ENCODE results near the gene MSI2.

Gene MSI2

DNA sequence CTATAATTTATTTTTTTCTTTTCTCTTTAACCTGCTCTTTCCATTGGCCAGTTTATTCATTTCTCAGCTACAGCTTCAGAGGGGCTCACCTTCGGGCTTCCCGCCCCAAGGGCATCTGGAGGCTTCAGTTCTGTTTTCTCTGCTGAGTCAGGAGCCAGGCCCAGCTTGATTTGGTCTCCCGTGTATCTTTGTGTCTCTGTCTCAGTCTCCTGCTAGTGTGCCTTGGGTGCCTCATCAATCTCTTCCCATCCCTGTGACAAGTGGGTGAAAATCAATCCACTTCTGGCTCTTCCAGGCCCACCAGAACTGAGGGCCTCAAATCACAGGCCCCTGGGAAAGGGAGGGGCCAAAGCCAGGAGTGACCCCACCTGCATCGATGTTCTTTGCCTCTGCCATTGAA is 416.6 kb downstream of the MSI2 start:
- Histone ChIP-seq H3K4me1 (ENCODE audit: control insufficient read depth in 1 of 2, insufficient read depth in 2 of 2, low read length in 2 of 2) (no peaks in the 10 kb centered on the region), H3K27ac (ENCODE audit: low read length) (no peak overlapping the region)

GRCh38 chr17:57674894-57675293 is 418.6 kb downstream of the MSI2 start:
- Histone ChIP-seq H3K27me3 (ENCODE audit: low read depth, low read length) (no peaks in the 10 kb centered on the region), H3K36me3 (ENCODE audit: control insufficient read depth in 1 of 2, insufficient read depth in 2 of 2, low read length in 2 of 2) (no peaks in the 10 kb centered on the region), H3K4me3 (ENCODE audit: low read depth in 1 of 2, low read length in 2 of 2) (no peak overlapping the region), H3K9me3 (ENCODE audit: control insufficient read depth in 1 of 2, low read length in 2 of 2) (no peaks in the 10 kb centered on the region), H3K27ac (ENCODE audit: low read length) (no peak overlapping the region), H3K4me1 (ENCODE audit: control insufficient read depth in 1 of 2, insufficient read depth in 2 of 2, low read length in 2 of 2) (no peaks in the 10 kb centered on the region)

More for the DNA sequence above, 416.6 kb downstream of the MSI2 start:
- no peaks in the 10 kb centered on the region for H3K27me3 ChIP-seq (ENCODE audit: low read depth, low read length)
- H3K4me3 ChIP-seq (ENCODE audit: low read depth in 1 of 2, low read length in 2 of 2) = no peak overlapping the region
- no peaks in the 10 kb centered on the region for H3K36me3 ChIP-seq (ENCODE audit: control insufficient read depth in 1 of 2, insufficient read depth in 2 of 2, low read length in 2 of 2)
- H3K9me3 ChIP-seq (ENCODE audit: control insufficient read depth in 1 of 2, low read length in 2 of 2) = no peaks in the 10 kb centered on the region

DNA sequence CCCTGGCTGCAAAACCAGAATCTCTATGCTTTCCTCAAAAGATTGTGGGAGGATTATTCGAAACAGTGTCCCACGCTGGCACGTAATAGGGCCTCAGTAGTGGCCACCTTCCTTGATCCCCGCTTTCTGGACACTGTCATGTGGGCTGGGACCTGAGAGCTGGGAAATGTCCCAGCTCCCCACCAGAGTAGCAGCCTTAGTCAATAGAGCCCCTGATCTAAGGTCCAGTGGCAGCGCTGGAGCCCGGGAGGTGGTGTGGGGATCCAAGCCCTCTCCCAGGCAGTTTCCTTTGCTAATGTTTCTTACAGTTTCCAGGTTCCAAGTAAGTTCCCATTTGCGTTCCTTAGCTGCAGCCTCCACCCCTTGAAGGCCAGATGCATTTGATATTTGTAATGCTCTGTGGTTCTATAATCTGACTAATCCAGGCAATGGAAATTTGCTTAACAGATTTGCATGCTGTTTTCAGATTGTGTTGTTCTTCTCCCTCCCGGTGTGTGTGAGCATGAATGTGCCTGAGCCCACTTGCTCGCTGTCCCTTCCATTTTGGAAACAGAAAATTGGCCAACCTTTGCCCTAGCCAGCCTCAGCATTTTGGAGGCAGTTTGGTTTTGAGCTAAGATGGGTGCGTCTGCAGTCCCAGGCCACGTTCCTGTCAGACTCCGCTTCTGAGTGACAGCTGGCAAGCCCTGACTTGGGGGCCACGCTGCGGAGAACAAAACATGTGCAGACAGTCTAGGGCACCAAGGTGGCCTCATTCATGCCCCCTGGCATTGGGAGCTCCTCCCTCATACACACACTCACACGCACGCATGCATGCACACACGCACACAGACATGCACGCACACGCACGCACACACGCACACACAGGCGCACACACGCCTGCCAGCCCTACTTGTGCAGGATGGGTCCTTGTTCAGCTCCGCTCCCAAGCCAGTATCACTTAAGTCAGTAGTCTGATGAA is 419.4 kb downstream of the MSI2 start:
- Histone ChIP-seq H3K4me1 (ENCODE audit: control insufficient read depth in 1 of 2, insufficient read depth in 2 of 2, low read length in 2 of 2) (no peaks in the 10 kb centered on the region), H3K27ac (ENCODE audit: low read length) (no peak overlapping the region), H3K4me3 (ENCODE audit: low read depth in 1 of 2, low read length in 2 of 2) (no peak overlapping the region), H3K9me3 (ENCODE audit: control insufficient read depth in 1 of 2, low read length in 2 of 2) (no peaks in the 10 kb centered on the region), H3K36me3 (ENCODE audit: control insufficient read depth in 1 of 2, insufficient read depth in 2 of 2, low read length in 2 of 2) (no peaks in the 10 kb centered on the region), H3K27me3 (ENCODE audit: low read depth, low read length) (no peaks in the 10 kb centered on the region)

GRCh38 chr17:57676543-57676942 is 420.2 kb downstream of the MSI2 start:
- Histone ChIP-seq H3K27me3 (ENCODE audit: low read depth, low read length) (no peaks in the 10 kb centered on the region), H3K4me1 (ENCODE audit: control insufficient read depth in 1 of 2, insufficient read depth in 2 of 2, low read length in 2 of 2) (no peaks in the 10 kb centered on the region), H3K4me3 (ENCODE audit: low read depth in 1 of 2, low read length in 2 of 2) (no peak overlapping the region), H3K9me3 (ENCODE audit: control insufficient read depth in 1 of 2, low read length in 2 of 2) (no peaks in the 10 kb centered on the region), H3K36me3 (ENCODE audit: control insufficient read depth in 1 of 2, insufficient read depth in 2 of 2, low read length in 2 of 2) (no peaks in the 10 kb centered on the region), H3K27ac (ENCODE audit: low read length) (no peak overlapping the region)

DNA sequence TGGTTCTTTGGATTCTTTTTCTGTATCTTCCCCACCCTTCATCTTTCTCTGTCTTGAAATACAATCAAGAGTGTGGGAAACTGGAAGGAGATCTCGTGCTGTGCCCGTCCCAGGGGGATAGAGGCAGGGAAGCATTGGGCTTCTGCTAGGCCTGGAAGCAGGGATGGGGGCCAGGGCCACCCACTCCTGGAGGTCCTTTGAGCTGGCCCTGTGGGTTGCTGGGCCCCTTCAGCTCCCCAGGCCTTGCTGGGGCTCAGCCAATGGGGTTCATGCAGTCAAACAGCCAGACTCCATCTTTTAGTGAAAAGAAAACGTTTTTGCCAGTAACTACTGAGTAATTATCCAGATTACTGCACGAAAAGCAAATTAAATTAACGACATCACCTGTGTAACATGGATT is 421.0 kb downstream of the MSI2 start:
- no peaks in the 10 kb centered on the region for H3K4me1 ChIP-seq (ENCODE audit: control insufficient read depth in 1 of 2, insufficient read depth in 2 of 2, low read length in 2 of 2)
- no peaks in the 10 kb centered on the region for H3K36me3 ChIP-seq (ENCODE audit: control insufficient read depth in 1 of 2, insufficient read depth in 2 of 2, low read length in 2 of 2)

DNA sequence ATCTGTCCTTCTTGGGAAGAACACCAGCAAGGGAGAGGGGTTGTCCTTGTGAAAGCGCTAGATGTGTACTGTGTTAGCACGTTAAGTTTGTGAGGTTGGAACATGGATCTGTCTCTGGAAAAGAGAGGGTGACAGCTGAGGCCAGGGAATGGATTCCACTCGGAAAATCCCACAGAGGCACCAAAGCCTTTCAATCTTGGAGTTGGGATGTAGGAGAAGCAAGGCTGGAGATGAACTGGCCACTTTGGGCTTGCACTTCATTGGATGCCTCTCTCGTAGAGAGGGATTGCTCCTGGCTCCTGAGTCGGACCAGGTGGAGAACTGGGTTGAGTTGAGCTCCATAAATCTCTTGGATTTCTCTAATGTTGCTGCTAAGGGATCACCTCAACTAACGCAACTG is 421.5 kb downstream of the MSI2 start:
- Histone ChIP-seq H3K36me3 (ENCODE audit: control insufficient read depth in 1 of 2, insufficient read depth in 2 of 2, low read length in 2 of 2) (no peaks in the 10 kb centered on the region), H3K4me1 (ENCODE audit: control insufficient read depth in 1 of 2, insufficient read depth in 2 of 2, low read length in 2 of 2) (no peaks in the 10 kb centered on the region), H3K4me3 (ENCODE audit: low read depth in 1 of 2, low read length in 2 of 2) (no peak overlapping the region), H3K9me3 (ENCODE audit: control insufficient read depth in 1 of 2, low read length in 2 of 2) (no peaks in the 10 kb centered on the region), H3K27me3 (ENCODE audit: low read depth, low read length) (no peaks in the 10 kb centered on the region), H3K27ac (ENCODE audit: low read length) (no peak overlapping the region)

More for the DNA sequence above, 421.0 kb downstream of the MSI2 start:
- Histone ChIP-seq H3K27ac (ENCODE audit: low read length) (no peak overlapping the region), H3K27me3 (ENCODE audit: low read depth, low read length) (no peaks in the 10 kb centered on the region), H3K4me3 (ENCODE audit: low read depth in 1 of 2, low read length in 2 of 2) (no peak overlapping the region), H3K9me3 (ENCODE audit: control insufficient read depth in 1 of 2, low read length in 2 of 2) (no peaks in the 10 kb centered on the region)

GRCh38 chr17:57678393-57678792 is 422.1 kb downstream of the MSI2 start:
- H3K27ac ChIP-seq (ENCODE audit: low read length) = no peak overlapping the region
- H3K9me3 ChIP-seq (ENCODE audit: control insufficient read depth in 1 of 2, low read length in 2 of 2) = no peaks in the 10 kb centered on the region
- H3K36me3 ChIP-seq (ENCODE audit: control insufficient read depth in 1 of 2, insufficient read depth in 2 of 2, low read length in 2 of 2) = no peaks in the 10 kb centered on the region
- no peaks in the 10 kb centered on the region for H3K4me1 ChIP-seq (ENCODE audit: control insufficient read depth in 1 of 2, insufficient read depth in 2 of 2, low read length in 2 of 2)
- no peak overlapping the region for H3K4me3 ChIP-seq (ENCODE audit: low read depth in 1 of 2, low read length in 2 of 2)
- no peaks in the 10 kb centered on the region for H3K27me3 ChIP-seq (ENCODE audit: low read depth, low read length)

DNA sequence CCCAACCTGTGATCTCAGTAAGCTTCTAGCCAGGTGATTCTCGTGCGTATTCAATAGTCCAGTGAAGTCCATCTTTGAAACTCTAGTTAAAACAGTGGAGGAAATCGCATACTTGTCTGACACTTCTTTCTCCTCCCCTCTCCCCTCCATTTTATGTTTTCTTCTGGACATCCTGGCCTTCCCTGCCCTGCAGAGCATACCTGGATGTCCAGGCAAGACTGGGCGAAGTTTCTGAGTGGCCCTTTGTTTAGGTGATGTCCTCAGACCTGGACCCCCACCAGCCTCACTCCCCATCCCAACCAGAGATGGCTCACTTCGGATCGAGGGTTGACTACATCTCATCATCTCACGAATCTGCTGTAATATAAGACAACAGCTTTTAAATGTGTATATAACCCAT is 423.0 kb downstream of the MSI2 start:
- H3K4me3 ChIP-seq (ENCODE audit: low read depth in 1 of 2, low read length in 2 of 2) = no peak overlapping the region
- H3K36me3 ChIP-seq (ENCODE audit: control insufficient read depth in 1 of 2, insufficient read depth in 2 of 2, low read length in 2 of 2) = no peaks in the 10 kb centered on the region
- no peaks in the 10 kb centered on the region for H3K4me1 ChIP-seq (ENCODE audit: control insufficient read depth in 1 of 2, insufficient read depth in 2 of 2, low read length in 2 of 2)
- H3K9me3 ChIP-seq (ENCODE audit: control insufficient read depth in 1 of 2, low read length in 2 of 2) = no peaks in the 10 kb centered on the region
- no peak overlapping the region for H3K27ac ChIP-seq (ENCODE audit: low read length)
- no peaks in the 10 kb centered on the region for H3K27me3 ChIP-seq (ENCODE audit: low read depth, low read length)

DNA sequence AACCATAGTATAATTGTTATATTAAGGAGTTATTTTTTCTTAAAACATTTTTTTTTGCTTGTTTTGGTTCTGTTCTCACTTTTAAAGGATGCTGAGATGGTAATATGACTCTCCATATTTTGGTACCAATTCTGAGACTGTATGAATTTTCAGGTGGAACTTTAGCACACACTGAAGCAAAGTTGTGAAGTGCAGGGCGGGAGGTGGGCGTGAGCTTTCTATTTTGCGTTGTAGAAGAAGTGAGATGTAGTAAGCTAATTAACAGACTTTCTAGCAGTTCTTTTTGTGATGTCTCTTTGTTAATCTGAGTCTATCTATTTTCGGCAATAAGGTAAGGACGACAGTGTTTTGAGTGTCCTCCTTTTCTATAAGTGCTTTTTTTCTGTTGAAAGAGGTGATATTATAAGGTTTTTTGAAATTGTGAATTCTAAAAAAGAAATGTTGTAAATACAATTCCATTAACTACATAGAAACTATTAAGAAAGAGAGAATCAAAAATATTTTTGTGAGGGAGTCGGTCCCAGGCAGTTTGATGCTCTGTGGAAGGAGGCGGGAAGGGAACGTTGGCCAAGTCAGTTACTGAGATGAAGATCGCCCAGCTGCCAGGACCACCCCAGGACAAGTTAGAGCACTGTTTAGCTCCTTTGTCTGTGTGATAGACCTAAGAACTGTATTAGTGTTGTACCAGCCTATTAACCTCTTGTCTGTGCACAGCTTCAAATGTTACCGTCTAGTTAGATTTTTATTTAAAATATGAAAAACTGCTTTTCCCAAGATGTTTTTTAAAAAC is 423.8 kb downstream of the MSI2 start:
- Histone ChIP-seq H3K27me3 (ENCODE audit: low read depth, low read length) (no peaks in the 10 kb centered on the region), H3K9me3 (ENCODE audit: control insufficient read depth in 1 of 2, low read length in 2 of 2) (no peaks in the 10 kb centered on the region), H3K4me3 (ENCODE audit: low read depth in 1 of 2, low read length in 2 of 2) (no peak overlapping the region), H3K4me1 (ENCODE audit: control insufficient read depth in 1 of 2, insufficient read depth in 2 of 2, low read length in 2 of 2) (no peaks in the 10 kb centered on the region), H3K27ac (ENCODE audit: low read length) (no peak overlapping the region), H3K36me3 (ENCODE audit: control insufficient read depth in 1 of 2, insufficient read depth in 2 of 2, low read length in 2 of 2) (no peaks in the 10 kb centered on the region)

- Histone ChIP-seq H3K36me3 (ENCODE audit: control insufficient read depth in 1 of 2, insufficient read depth in 2 of 2, low read length in 2 of 2) (no peaks in the 10 kb centered on the region), H3K4me3 (ENCODE audit: low read depth in 1 of 2, low read length in 2 of 2) (no peak overlapping the region), H3K4me1 (ENCODE audit: control insufficient read depth in 1 of 2, insufficient read depth in 2 of 2, low read length in 2 of 2) (no peaks in the 10 kb centered on the region), H3K9me3 (ENCODE audit: control insufficient read depth in 1 of 2, low read length in 2 of 2) (no peaks in the 10 kb centered on the region), H3K27me3 (ENCODE audit: low read depth, low read length) (no peaks in the 10 kb centered on the region), H3K27ac (ENCODE audit: low read length) (no peak overlapping the region)
These were observed 426.4 kb downstream of the MSI2 start for GRCh38 chr17:57682701-57683100.

- H3K4me1 ChIP-seq (ENCODE audit: control insufficient read depth in 1 of 2, insufficient read depth in 2 of 2, low read length in 2 of 2) = no peaks in the 10 kb centered on the region
- no peak overlapping the region for H3K4me3 ChIP-seq (ENCODE audit: low read depth in 1 of 2, low read length in 2 of 2)
- H3K9me3 ChIP-seq (ENCODE audit: control insufficient read depth in 1 of 2, low read length in 2 of 2) = no peaks in the 10 kb centered on the region
- H3K27ac ChIP-seq (ENCODE audit: low read length) = no peak overlapping the region
- no peaks in the 10 kb centered on the region for H3K36me3 ChIP-seq (ENCODE audit: control insufficient read depth in 1 of 2, insufficient read depth in 2 of 2, low read length in 2 of 2)
- no peaks in the 10 kb centered on the region for H3K27me3 ChIP-seq (ENCODE audit: low read depth, low read length)
These were observed 428.6 kb downstream of the MSI2 start for GRCh38 chr17:57684711-57685498.

Data from muscle layer of duodenum (tissue), 2 donors.